NCI-H524 (cell line): ENCODE results near the gene ZKSCAN2.

Experiments used
- DNase-seq, 2 experiments: peaks; one replicate each; lab custom pipeline; 2025; lab: John Stamatoyannopoulos, UW

The ZKSCAN2 gene

DNA sequence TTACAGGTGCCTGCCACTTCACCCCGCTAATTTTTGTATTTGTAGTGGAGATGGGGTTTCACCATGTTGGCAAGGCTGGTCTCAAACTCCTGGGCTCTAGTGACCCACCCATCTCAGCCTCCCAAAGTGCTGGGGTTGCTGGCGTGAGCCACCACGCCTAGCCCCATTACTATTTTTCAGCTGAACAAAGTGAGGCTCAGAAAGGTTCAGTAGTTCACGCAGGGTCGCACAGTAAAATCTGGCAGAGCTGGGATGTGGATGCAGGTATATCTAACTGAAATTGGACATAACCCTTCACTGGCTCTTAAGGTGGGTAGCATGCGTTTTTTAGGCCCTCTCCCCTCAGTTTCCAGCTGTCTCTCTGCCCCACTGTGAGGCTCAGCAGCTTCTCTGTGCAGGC is 33.7 kb downstream of the ZKSCAN2 start:
- no peak for DNase-seq

DNA sequence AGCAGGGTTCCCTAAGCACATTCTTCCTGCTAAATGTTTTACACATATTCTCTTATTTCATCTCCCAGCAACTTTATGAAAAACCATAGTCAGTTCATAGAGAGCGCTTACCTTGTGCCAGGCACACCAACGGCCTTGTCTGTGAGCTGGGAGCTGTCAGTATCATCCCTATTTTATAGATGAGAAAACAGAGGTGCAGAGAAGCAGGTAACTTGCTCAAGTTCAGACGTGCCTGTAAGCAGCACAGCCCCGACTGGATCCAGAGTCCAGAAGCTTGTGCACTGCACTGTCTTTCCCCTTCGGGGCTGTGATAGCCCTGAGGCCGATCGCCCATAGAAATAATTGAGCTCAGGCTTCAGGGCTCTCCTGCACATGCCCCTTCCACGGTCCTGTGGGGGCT is 34.7 kb downstream of the ZKSCAN2 start:
- DNase-seq: no peak

DNA sequence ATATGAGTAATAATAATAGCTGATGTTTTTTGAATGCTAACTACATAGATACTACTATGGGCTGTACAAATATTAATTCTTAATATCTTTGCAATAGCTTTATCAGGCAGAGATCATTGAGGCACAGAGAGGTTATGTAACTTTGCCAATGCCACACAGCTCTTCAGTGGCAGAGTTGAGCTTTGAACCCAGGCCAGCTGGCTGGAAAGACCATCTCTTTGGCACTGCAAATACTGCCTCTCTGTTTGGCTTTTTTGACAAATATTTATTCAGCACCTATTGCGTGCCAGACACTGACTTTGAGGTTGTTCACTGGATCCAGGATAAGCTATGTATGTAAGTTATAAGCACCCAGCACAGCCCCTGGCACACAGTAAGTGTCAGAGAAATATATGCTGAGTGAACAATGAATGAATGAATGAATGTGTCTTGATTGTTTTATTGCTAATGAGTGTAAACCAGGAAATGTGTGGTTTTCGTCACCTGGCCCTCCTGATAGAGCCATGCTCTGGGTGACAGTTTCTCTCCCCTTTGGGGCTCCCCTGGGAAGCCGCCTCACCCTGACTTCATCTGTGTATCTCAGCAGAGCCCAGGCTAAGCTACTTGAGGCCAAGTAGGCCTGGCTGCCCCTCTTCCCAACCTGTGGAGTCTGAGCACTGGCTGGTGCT is 38.4 kb downstream of the ZKSCAN2 start:
- DNase-seq: no peak

DNA sequence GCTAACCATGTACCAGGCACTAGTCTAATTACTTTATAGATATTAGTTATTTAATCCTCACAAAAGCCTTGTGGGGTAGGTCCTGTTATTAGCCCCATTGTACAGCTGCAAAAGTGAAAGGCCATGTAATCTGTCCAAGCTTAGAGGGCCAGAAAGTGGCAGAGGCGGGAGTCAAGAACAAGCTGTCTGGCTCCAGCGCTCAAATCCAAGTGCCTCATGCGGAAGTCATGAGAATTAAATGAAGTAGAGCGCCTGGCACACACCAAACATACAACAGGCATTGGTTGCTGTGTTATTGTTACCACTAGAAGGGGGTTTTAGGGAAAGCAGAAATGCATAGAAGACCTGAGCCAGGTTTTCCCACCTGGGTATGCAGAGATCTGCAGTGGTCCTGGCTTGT is 39.7 kb downstream of the ZKSCAN2 start:
- no peak for DNase-seq

DNA sequence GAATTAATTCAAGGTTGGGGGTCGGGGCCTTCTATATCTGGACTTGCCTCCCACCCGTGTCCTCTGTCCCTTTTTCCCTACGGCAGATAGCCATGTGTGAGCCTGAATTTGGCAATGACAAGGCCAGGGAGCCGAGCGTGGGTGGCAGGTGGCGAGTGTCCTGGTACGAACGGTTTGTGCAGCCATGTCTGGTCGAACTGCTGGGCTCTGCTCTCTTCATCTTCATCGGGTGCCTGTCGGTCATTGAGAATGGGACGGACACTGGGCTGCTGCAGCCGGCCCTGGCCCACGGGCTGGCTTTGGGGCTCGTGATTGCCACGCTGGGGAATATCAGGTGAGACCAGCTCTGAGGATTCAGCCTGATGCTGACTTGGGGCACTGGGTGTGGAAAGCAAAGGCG is 40.5 kb downstream of the ZKSCAN2 start:
- DNase-seq: no peak

DNA sequence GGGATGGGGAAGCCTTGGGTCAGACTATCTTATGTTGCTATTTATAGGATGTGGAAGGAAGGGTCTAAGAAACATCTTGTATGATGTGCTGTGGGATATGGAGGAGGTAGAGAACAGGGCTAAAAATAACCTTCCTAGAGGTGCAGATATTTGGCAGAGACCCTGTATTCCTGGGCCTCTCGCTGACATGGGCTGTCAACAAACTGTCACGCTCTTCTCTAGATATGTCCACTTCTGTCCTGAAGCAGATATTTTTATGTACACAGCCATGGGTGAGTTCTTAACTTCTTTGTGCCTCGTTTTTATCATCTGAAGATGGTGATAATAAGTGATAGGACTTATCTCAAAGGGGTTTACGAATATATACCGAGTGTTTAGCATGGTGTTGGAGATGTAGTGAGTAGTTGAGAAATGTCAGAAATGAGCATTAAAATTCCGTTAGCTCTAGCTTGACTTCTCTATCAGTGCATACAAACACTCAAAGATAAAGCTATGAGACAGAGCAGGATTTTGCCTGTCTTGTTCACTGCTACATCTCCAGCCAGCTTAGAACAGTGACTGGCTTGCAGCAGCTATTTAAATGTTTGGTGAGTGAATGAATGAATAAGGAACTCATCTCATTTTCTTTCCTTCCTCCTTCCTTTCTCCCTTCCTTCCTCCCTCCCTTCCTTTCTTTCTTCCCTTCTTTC is 43.8 kb downstream of the ZKSCAN2 start:
- no peak for DNase-seq

DNA sequence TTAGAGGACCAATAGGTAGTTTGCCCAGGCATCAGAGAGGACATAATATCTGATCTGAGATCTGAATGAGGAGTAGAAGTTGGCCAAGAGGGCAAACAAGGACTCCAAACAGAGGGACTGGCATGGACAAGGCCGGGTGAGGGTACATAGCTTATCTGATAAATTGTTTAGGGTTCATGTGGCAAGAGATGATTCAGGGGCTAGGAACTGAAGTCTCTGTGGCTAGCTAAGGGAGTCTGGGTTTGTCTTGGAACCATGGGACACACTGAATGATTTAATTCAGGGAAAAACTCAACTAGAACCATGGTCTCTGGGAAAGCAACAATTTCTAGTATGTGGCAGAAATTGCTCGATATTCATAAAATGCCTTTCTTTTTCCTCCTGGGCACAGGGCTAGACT is 45.0 kb downstream of the ZKSCAN2 start:
- no peak for DNase-seq

DNA sequence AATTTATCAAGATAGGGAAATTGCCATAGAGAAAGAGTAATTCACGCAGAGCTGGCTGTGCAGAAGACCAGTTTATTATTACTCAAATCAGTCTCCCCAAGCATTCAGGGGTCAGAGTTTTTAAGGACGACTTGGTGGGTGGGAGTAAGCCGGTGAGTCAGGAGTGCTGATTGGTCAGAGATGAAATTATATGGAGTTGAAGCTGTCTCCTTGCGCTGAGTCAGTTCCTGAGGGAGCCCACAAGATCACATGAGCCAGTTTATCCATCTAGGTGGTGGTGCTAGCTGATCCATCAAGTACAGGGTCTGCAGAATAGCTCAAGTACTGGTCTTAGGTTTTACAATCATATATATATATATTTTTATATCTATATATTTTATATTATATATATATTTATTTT is 46.9 kb downstream of the ZKSCAN2 start:
- no peak for DNase-seq

DNA sequence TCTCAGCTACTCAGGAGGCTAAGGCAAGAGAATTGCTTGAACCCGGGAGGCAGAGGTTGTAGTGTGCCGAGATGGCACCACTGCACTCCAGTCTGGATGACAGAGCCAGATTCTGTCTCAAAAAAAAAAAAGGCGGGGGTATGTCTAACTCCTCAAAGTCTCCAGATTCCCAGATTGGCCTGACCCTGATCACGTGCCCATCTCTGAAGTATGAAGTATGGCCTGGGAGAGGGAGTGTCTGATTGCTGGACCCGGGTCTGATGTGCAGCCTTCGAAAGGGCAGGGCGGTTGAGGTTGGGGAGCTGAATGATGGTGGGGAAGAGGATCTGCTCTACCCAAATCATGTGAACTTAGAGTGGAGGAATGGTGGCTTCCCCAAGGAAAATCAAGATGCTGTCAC is 58.2 kb downstream of the ZKSCAN2 start:
- no peak for DNase-seq

DNA sequence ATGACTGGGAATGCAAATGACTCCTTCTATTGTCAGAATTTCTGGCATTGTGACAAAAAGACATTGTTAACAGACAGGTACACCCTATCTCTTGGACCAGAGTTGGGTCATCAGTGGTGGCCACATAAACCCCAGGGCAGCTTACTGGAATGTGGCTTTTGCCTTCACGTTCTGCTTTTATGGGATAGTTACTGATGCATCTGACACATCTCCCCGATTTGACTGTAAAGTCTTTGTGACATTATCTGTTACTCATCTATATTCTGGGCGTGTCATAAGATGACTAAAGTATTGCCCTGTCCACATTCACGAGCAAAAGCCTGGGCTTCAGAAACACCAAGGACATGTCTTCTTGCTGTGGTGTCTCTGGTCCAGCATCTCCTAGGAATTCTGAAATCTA is 59.6 kb downstream of the ZKSCAN2 start:
- no peak for DNase-seq

DNA sequence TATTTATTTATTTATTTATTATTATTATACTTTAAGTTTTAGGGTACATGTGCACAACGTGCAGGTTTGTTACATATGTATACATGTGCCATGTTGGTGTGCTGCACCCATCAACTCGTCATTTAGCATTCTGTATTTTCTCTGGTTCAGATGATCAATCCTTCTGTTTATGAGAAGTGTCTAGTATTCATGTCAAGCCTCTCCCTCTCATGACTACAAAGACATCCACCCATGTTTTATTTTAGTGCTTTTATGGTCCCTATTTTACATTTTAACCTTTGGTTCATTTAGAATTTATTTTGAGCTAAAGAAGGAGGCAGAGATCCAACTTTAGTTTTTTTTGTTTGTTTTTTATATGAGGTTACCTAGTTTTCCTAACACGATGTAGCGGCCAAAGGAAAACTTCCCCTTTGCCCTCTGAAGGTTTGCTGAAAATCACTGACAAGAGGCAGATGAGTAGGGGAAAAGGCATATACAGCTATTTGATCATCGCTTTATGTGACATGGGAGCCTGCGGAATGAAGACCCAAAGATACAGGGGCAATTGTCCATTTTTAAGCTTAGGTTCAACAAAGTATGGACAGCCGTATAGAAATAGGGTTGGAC is 63.3 kb downstream of the ZKSCAN2 start:
- no peak for DNase-seq

DNA sequence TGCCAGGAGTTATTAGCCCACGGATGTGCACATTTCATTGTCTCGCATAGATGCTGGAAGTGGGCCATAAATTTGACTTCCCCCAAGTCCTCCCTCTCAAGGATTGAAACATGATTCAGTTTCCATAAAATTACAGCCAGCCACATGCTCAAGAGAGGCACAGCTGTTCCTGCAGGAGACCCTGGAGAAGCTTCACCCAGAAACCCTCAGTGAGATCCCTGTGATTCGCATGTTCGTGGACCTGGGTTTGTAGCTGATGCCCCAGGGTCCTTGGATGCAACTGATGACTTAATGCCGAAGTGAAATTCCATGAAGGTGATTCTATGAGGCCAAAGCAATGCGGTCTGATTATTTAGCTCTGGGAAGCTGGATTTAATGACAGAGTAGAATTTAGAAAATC is 65.5 kb downstream of the ZKSCAN2 start:
- DNase-seq: peak; percentile 13 to 40

DNA sequence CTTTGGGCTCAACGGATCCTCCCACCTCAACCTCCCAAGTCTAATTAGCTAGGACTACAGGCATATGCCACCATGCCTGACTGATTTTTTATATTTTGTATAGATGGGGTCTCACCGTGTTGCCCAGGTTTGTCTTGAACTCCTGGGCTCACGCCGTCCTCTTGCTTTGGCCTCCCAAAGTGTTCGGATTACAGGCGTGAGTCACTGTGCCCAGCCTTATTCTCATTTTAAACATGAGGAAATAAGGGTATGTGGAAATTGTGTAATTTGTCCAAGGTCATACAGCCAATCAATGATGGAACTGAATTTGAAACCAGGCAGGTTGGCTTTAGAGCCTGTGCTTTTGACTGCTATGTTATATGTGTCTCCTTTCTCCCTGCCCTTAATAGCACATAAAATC is 68.3 kb downstream of the ZKSCAN2 start:
- no peak for DNase-seq

DNA sequence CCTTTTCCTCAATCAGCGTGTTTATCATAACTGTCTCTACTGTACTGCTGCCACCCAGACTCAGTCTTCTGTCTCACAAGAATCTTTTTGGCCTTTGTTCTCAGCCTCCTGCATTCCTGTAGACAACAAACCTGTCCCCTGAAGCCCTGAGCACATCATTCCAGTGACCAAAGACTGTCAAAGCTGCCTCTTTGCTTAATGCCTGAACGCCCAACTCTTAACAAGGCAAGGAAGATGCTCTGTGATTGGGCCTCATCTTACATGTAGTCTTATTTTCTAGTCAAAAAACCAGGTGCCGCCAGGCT is 70.2 kb downstream of the ZKSCAN2 start:
- no peak for DNase-seq
